ENCODE data around the gene SAMD11. TPM values are rescaled to one million over a fixed set of nuclear protein-coding genes. Genes with fewer than 3 reads are reported as not detected.

The SAMD11 gene
- total RNA-seq, 1 experiment from 2014 or later = 2.3 TPM

GRCh38 chr1:904310-904950 is 19.3 kb upstream of the SAMD11 start (continued):
- TF ChIP-seq ZMAT4 (CRISPR knock-in tag; IDR thresholded peaks at IDR 0.05) (no peak), ZNF416 (CRISPR knock-in tag; IDR thresholded peaks at IDR 0.05) (no peak), NFYB (CRISPR knock-in tag; conservative IDR thresholded peaks at IDR 0.05; ENCODE audit: low read depth) (no peak), ATF2 (CRISPR knock-in tag; IDR thresholded peaks at IDR 0.05; ENCODE audit: borderline replicate concordance, low read depth) (no peak), FOXK1 (CRISPR knock-in tag; IDR thresholded peaks at IDR 0.05) (peak; percentile 74), NR2C2 (CRISPR knock-in tag; IDR thresholded peaks at IDR 0.05) (no peak), SMAD4 (CRISPR knock-in tag; IDR thresholded peaks at IDR 0.05) (no peak), ZNF138 (CRISPR knock-in tag; conservative IDR thresholded peaks at IDR 0.05) (no peak), ETV6 (CRISPR knock-in tag; IDR thresholded peaks at IDR 0.05) (0 out of 2 replicates have a peak, but pooled peaks have one; percentile 49), AFF4 (CRISPR knock-in tag; IDR thresholded peaks at IDR 0.05; ENCODE audit: borderline replicate concordance) (no peak), MXD4 (CRISPR knock-in tag; IDR thresholded peaks at IDR 0.05; ENCODE audit: borderline replicate concordance) (no peak), PRRX2 (CRISPR knock-in tag; IDR thresholded peaks at IDR 0.05) (no peak), GRHL2 (CRISPR knock-in tag; IDR thresholded peaks at IDR 0.05; ENCODE audit: insufficient replicate concordance, severe bottlenecking) (no peak), ZNF423 (CRISPR knock-in tag; IDR thresholded peaks at IDR 0.05) (no peak), MYBL2 (CRISPR knock-in tag; IDR thresholded peaks at IDR 0.05) (no peak), FOXP4 (CRISPR knock-in tag; IDR thresholded peaks at IDR 0.05) (peak; percentile 79; the same call in 1 of the 2 replicates)

GRCh38 chr1:905071-905749 is 18.5 kb upstream of the SAMD11 start:
- Mint-ChIP-seq H3K36me3 (no peaks in the 10 kb centered on the region), H3K4me1 (peaks cover 7% of the 10 kb centered on the region), H3K4me3 (peak overlapping the region; percentile 72), H3K9me3 (no peaks in the 10 kb centered on the region), H3K27me3 (ENCODE audit: low read depth) (peaks cover 61% of the 10 kb centered on the region), H3K27ac (no peak overlapping the region)
- POLR2A ChIA-PET = interaction anchor here (1.1 to 1.3 kb wide), 2 partner anchors 18 to 34 kb away, joined by 3 read pairs; no protein-coding TSS in a partner anchor
- ATAC-seq (peak; percentile 26), DNase-seq (ENCODE audit: low spot score) (peak; percentile 59)
- CTCF ChIA-PET = interaction anchor here (0.6 to 3.6 kb wide), 29 partner anchors 9 to 1432 kb away, joined by 3 to 40 read pairs (median 5); partner anchors contain the start of genes C1orf159, PLEKHN1 and SAMD11
- TF ChIP-seq ZNF532 (CRISPR knock-in tag; IDR thresholded peaks at IDR 0.05; ENCODE audit: borderline replicate concordance) (no peak), USF2 (CRISPR knock-in tag; IDR thresholded peaks at IDR 0.05) (no peak), FOXP4 (CRISPR knock-in tag; IDR thresholded peaks at IDR 0.05) (no peak), NFE2L1 (CRISPR knock-in tag; IDR thresholded peaks at IDR 0.05) (no peak), TCF7 (CRISPR knock-in tag; IDR thresholded peaks at IDR 0.05; ENCODE audit: low read depth) (0 out of 2 replicates have a peak, but pooled peaks have one; percentile 46)
